K562 (cell line): ENCODE data around the gene GNS. TPM values are rescaled to one million over a fixed set of nuclear protein-coding genes. Genes with fewer than 3 reads are reported as not detected.

Source experiments
- ATAC-seq: fragments of 200-7000 bp; cut with Tn5 transposase; 3 replicates; pipeline ENCODE4 v1.9.1; 2020; ENCODE audit warnings: moderate library complexity
- BruUV-seq: library from RNA; stranded (reverse); fragments of 400-500 nt; replicated peaks from 2 replicates; lab custom pipeline; 2021; lab: Mats Ljungman, UMichigan
- CTCF ChIA-PET: fragments of 300-600 bp; formaldehyde crosslinking; extraction: SDS; loops from one replicate; lab custom pipeline; 2021; ENCODE audit warnings: low intra/inter-chr PET ratio; lab: Yijun Ruan, JAX
- POLR2A ChIA-PET: fragments of 300-600, 350-650 bp; sonication (Branson Sonifier 250); formaldehyde crosslinking; extraction: SDS; loops from one replicate; lab custom pipeline; 2021; ENCODE audit warnings: antibody characterized with exemption, inconsistent platforms; lab: Yijun Ruan, JAX
- DNase-seq, 4 experiments: peaks; one replicate each; pipeline versions ENCODE4 v3.0.0 to v3.0.0-alpha.2; 2011 to 2018; ENCODE audit warnings: low spot score in 3 of 4, mixed read lengths in 3 of 4; ENCODE audit errors: extremely low read depth in 1 of 4
- FAIRE-seq: peaks from 2 replicates; lab custom pipeline; 2011; peaks lifted over from hg19 to GRCh38; lab: Jason Lieb, UNC
- H2AFZ ChIP-seq: 2 replicates; pipeline ENCODE4 v1.6.0; 2011; ENCODE audit warnings: low read depth, low read length, control low read depth, inconsistent platforms
- H3K27ac ChIP-seq: fragments of 200-600 bp; 3 replicates; pipeline ENCODE4 v1.8.0; 2011; ENCODE audit warnings: low read depth, mild to moderate bottlenecking, control low read depth, inconsistent platforms, low read length, moderate library complexity, mixed read lengths; ENCODE audit errors: extremely low read depth
- H3K27me3 ChIP-seq, 2 experiments: fragments of 300-600 bp in 1 of 2; 2 replicates in 1 of 2; 3 replicates in 1 of 2; pipeline versions ENCODE4 v1.6.0 to v1.8.0; 2011; ENCODE audit warnings: inconsistent platforms in 2 of 2, low read length in 2 of 2, mild to moderate bottlenecking in 1 of 2, mixed read lengths in 1 of 2, moderate library complexity in 1 of 2; ENCODE audit not compliant: control insufficient read depth in 2 of 2, insufficient read depth in 2 of 2
- H3K36me3 ChIP-seq: fragments of 300-600 bp; 3 replicates; pipeline ENCODE4 v1.8.0; 2011; ENCODE audit warnings: mild to moderate bottlenecking, low read length, inconsistent platforms; ENCODE audit not compliant: control insufficient read depth, insufficient read depth
- H3K4me1 ChIP-seq, 2 experiments: fragments of 200-600 bp in 1 of 2; replicated peaks in 1 of 2; 2 replicates in 1 of 2; 3 replicates in 1 of 2; pipeline versions ENCODE4 v1.5.1 to v1.8.0; 2011; ENCODE audit warnings: inconsistent platforms in 2 of 2, low read length in 2 of 2, mild to moderate bottlenecking in 1 of 2, mixed read lengths in 1 of 2, moderate library complexity in 1 of 2; ENCODE audit not compliant: control insufficient read depth in 2 of 2, insufficient read depth in 2 of 2
- H3K4me2 ChIP-seq: 2 replicates; pipeline ENCODE4 v1.6.1; 2011; ENCODE audit warnings: low read length, control low read depth, inconsistent platforms, mixed read lengths; ENCODE audit not compliant: insufficient read depth
- H3K4me3 ChIP-seq: fragments of 200-600 bp; sonication (generic), shearing (Covaris generic); 2 replicates; pipeline ENCODE4 v1.5.1; 2016; ENCODE audit warnings: control low read depth, inconsistent platforms
- H3K79me2 ChIP-seq: fragments of 200-600 bp; 3 replicates; pipeline ENCODE4 v1.8.0; 2011; ENCODE audit warnings: low read length, inconsistent platforms; ENCODE audit not compliant: control insufficient read depth, insufficient read depth
- H3K9ac ChIP-seq, 2 experiments: 2 replicates each; pipeline versions ENCODE4 v1.6.0 to v1.6.1; 2011; ENCODE audit warnings: low read depth in 2 of 2, low read length in 2 of 2, control low read depth in 1 of 2, inconsistent platforms in 1 of 2, mild to moderate bottlenecking in 1 of 2, mixed read lengths in 1 of 2; ENCODE audit not compliant: insufficient read depth in 1 of 2
- H3K9me1 ChIP-seq: one replicate; pipeline ENCODE4 v1.6.0; 2011; ENCODE audit warnings: inconsistent platforms, mild to moderate bottlenecking, low read length, moderate library complexity; ENCODE audit not compliant: control insufficient read depth, insufficient read depth
- H3K9me3 ChIP-seq: replicated peaks from 2 replicates; pipeline ENCODE4 v1.5.1; 2011; ENCODE audit warnings: low read depth, low read length, inconsistent platforms; ENCODE audit not compliant: control insufficient read depth, insufficient read depth
- H4K20me1 ChIP-seq: replicated peaks from 2 replicates; pipeline ENCODE4 v1.6.1; 2011; ENCODE audit warnings: low read length, inconsistent platforms, mixed read lengths; ENCODE audit not compliant: control insufficient read depth, insufficient read depth
- CEBPZ ChIP-seq: fragments of 150-350 bp; IDR thresholded peaks from 2 replicates; pipeline ENCODE4 v1.6.1; 2014; ENCODE audit warnings: low read depth, mild to moderate bottlenecking, low read length, borderline replicate concordance
- FUS ChIP-seq: fragments of 200-400 bp; formaldehyde crosslinking; optimal IDR thresholded peaks from 2 replicates; pipeline ENCODE3; 2017; ENCODE audit warnings: low read depth, low read length
- L3MBTL2 ChIP-seq: fragments of 450-650 bp; IDR thresholded peaks from 2 replicates; pipeline ENCODE4 v1.6.1; 2016; ENCODE audit warnings: mild to moderate bottlenecking, moderate library complexity
- NCOA6 ChIP-seq: fragments of 450-650 bp; IDR thresholded peaks from 2 replicates; pipeline ENCODE4 v1.6.1; 2017; ENCODE audit warnings: mild to moderate bottlenecking
- SIN3A ChIP-seq, 2 experiments: fragments of 150-350 bp in 1 of 2; IDR thresholded peaks; 2 replicates each; pipeline ENCODE4 v1.6.1; 2011 to 2016; ENCODE audit warnings: borderline replicate concordance in 2 of 2, low read depth in 2 of 2, low read length in 2 of 2, mild to moderate bottlenecking in 2 of 2, moderate library complexity in 2 of 2; ENCODE audit not compliant: control insufficient read depth in 1 of 2
- VEZF1 ChIP-seq: fragments of 200-800 bp; sonication (Bioruptor generic); IDR thresholded peaks from 2 replicates; pipeline ENCODE4 v1.6.1; 2017; ENCODE audit warnings: missing genetic modification characterization, missing compliant biosample characterization
- ZNF408 ChIP-seq: fragments of 250-450 bp; sonication (Bioruptor Pico); IDR thresholded peaks from 2 replicates; pipeline ENCODE4 v1.4.0; 2020; ENCODE audit warnings: low read depth, mild to moderate bottlenecking, moderate library complexity
- WGBS: fragments of 100-300 bp; shearing (Covaris generic); methylation state at CpG from one replicate; pipeline ENCODE4 v1.1.6; 2016; ENCODE audit warnings: low coverage, mixed read lengths; ENCODE audit not compliant: insufficient coverage; ENCODE audit errors: missing lambda C conversion rate; 5-methylcytosine and 5-hydroxymethylcytosine counted together
- in situ Hi-C: fragments of 300-500 bp; cut with MboI; formaldehyde crosslinking; loops from 4 replicates; pipeline ENCODE4 v1.15.0; 2018; ENCODE audit warnings: inconsistent platforms, mixed read lengths
- intact Hi-C: fragments of 100-400 bp; cut with micrococcal nuclease; formaldehyde crosslinking; loops from 2 replicates; pipeline ENCODE4 v1.14.2; 2022
- polyA plus RNA-seq, 8 experiments: library from polyadenylated mRNA; depleted of rRNA in 4 of 8; stranded (reverse) in 5 of 8; unstranded in 3 of 8; fragments of >200 nt; fragmentation: Nextera tagmentation in 2 of 8; fragmentation: Illumina TruSeq in 1 of 8; extraction: Ambion mirVana in 2 of 8; extraction: Trizol in 1 of 8; gene quantifications; 2 replicates each; pipeline versions ENCODE4 v1.2.1 to v1.2.3, GENCODE V29; 2011 to 2014; ENCODE audit warnings: inconsistent platforms in 1 of 8, missing spikeins in 1 of 8
- total RNA-seq, 7 experiments: library from RNA; depleted of rRNA in 6 of 7; stranded (reverse); fragments of >200 nt in 6 of 7; fragmentation: Illumina TruSeq in 2 of 7; extraction: Trizol in 2 of 7; gene quantifications; 2 replicates each; pipeline versions ENCODE4 v1.2.1 to v1.2.3, GENCODE V29; 2011 to 2021; ENCODE audit warnings: low replicate concordance in 1 of 7
- TF ChIP-seq, protein P1 (sequence below), 3 experiments: IDR thresholded peaks in 2 of 3; conservative IDR thresholded peaks in 1 of 3; 2 replicates each; pipeline ENCODE4 v1.5.1; 2011 to 2012; ENCODE audit warnings: low read length in 3 of 3, mild to moderate bottlenecking in 3 of 3, control low read depth in 2 of 3, improper control_type of control experiment in 1 of 3, inconsistent platforms in 1 of 3, low read depth in 1 of 3, mixed read lengths in 1 of 3, moderate library complexity in 1 of 3; ENCODE audit not compliant: insufficient read depth in 2 of 3
- TF ChIP-seq, protein P2 (sequence below): fragments of 450-650 bp; formaldehyde crosslinking; IDR thresholded peaks from 2 replicates; pipeline ENCODE4 v1.4.0; 2020; ENCODE audit warnings: mild to moderate bottlenecking, mixed read lengths

Gene GNS
- total and polyA plus RNA-seq, 9 of the 15 experiments (the other 6 are each of a cell fraction or from before 2014, with no cell fraction given), result 4.6 to 30.3 (median 18.9) TPM

DNA sequence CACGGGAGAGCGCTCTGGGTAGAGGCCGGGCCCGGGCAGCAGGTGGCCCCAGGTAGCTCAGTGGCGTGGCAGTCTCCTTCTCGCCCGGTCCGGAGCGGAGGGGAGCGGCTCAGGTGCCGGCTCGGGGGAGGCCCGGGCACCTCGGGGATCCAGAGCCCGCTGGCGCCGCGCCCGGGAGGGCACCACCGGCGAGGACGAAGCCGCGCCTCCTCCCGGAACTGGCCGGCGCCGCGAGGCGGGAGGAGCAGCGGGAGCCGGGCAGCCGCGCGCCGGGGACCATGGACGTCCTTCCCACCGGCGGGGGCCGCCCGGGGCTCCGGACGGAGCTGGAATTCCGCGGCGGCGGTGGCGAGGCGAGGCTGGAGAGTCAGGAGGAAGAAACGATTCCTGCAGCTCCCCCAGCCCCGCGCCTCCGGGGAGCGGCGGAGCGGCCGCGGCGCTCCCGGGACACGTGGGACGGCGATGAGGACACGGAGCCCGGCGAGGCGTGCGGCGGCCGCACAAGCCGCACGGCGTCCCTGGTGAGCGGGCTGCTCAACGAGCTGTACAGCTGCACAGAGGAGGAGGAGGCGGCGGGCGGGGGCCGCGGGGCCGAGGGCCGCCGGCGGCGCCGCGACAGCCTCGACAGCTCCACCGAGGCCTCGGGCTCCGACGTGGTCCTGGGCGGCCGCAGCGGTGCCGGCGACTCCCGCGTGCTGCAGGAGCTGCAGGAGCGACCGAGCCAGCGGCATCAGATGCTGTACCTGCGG is 21.5 kb upstream of the GNS start (continued):
- TF ChIP-seq FUS (peak; percentile 20), ZNF408 (CRISPR knock-in tag) (no peak), L3MBTL2 (peak; percentile 71), VEZF1 (CRISPR knock-in tag) (0 out of 2 replicates have a peak, but pooled peaks have one; percentile 16), NCOA6 (peak; percentile 49; the same call in 1 of the 2 replicates), SIN3A (IDR thresholded peaks at IDR 0.05; ENCODE audit: borderline replicate concordance in 2 of 2, control insufficient read depth in 1 of 2, low read depth in 2 of 2, low read length in 2 of 2) (no peak)

DNA sequence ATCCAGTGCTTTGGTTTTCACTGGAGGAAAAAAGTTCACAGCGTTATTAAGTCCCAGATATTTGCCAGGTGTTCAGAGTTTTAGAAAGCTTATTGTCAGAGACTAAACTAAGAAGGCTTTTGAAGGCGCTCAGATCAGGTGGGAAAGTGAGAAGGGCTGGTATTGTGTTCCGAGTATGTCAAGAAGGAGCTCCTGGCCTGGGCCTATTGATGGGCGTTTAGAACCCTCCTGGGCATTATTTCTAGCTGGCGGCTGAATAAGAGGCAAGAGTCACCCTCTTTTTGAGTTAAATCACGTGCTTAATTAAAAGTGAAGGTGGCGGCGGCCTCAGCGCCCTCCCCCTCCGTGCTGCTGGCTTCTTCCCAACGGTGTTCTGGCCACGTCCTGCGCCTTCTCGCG is 20.9 kb upstream of the GNS start:
- H3K9me1 ChIP-seq, result no peaks in the 10 kb centered on the region
- H3K27me3 ChIP-seq, result peaks cover 37 to 47% of the 10 kb centered on the region in 2 experiments
- FAIRE-seq, result no peak
- no peak overlapping the region for H3K27ac ChIP-seq
- H4K20me1 ChIP-seq, result no peaks in the 10 kb centered on the region
- no peaks in the 10 kb centered on the region for H3K79me2 ChIP-seq
- BruUV-seq, result no TSS peak
- TF ChIP-seq, protein P1, sequence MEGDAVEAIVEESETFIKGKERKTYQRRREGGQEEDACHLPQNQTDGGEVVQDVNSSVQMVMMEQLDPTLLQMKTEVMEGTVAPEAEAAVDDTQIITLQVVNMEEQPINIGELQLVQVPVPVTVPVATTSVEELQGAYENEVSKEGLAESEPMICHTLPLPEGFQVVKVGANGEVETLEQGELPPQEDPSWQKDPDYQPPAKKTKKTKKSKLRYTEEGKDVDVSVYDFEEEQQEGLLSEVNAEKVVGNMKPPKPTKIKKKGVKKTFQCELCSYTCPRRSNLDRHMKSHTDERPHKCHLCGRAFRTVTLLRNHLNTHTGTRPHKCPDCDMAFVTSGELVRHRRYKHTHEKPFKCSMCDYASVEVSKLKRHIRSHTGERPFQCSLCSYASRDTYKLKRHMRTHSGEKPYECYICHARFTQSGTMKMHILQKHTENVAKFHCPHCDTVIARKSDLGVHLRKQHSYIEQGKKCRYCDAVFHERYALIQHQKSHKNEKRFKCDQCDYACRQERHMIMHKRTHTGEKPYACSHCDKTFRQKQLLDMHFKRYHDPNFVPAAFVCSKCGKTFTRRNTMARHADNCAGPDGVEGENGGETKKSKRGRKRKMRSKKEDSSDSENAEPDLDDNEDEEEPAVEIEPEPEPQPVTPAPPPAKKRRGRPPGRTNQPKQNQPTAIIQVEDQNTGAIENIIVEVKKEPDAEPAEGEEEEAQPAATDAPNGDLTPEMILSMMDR (IDR thresholded peaks at IDR 0.05 in 2 of 3, conservative IDR thresholded peaks at IDR 0.05 in 1 of 3; ENCODE audit: insufficient read depth in 2 of 3, low read depth in 1 of 3, low read length in 3 of 3), result no peak
- TF ChIP-seq, protein P2, sequence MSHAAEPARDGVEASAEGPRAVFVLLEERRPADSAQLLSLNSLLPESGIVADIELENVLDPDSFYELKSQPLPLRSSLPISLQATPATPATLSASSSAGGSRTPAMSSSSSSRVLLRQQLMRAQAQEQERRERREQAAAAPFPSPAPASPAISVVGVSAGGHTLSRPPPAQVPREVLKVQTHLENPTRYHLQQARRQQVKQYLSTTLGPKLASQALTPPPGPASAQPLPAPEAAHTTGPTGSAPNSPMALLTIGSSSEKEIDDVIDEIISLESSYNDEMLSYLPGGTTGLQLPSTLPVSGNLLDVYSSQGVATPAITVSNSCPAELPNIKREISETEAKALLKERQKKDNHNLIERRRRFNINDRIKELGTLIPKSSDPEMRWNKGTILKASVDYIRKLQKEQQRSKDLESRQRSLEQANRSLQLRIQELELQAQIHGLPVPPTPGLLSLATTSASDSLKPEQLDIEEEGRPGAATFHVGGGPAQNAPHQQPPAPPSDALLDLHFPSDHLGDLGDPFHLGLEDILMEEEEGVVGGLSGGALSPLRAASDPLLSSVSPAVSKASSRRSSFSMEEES (CRISPR knock-in tag), result peak; percentile 34
- no peak for TF ChIP-seq CEBPZ
- TF ChIP-seq, all 486 proteins: peak for 1
- ATAC-seq, result no peak
- Histone ChIP-seq H3K36me3 (no peaks in the 10 kb centered on the region), H3K9ac (peak overlapping the region in 1 of 2 experiments; percentile 45; a peak in 1 of 4 replicates), H3K4me1 (peaks cover 0 to 13% of the 10 kb centered on the region in 2 experiments; a peak in 2 of 5 replicates), H3K4me3 (peak overlapping the region; percentile 22; the same call in 1 of the 2 replicates), H3K4me2 (0 out of 2 replicates have a peak overlapping the region, but pooled peaks have one; percentile 15), H2AFZ (no peak overlapping the region), H3K9me3 (no peaks in the 10 kb centered on the region)
- DNase-seq, result no peak
- ChIA-PET CTCF (no interaction called here), POLR2A (interaction anchor here (0.6 kb wide), 1 partner anchor 26 kb away, joined by 4 read pairs; no protein-coding TSS in a partner anchor)
- intact Hi-C loops, result no loop called here
- WGBS, result 29% methylated on average over 15 of the region's 15 CpGs
- in situ Hi-C loops, result no loop called here
